C4-2B (cell line): ENCODE results near the gene SURF1.

Experiments used
- CTCF ChIP-seq: fragments of 450-650 bp; conservative IDR thresholded peaks from 2 replicates; pipeline ENCODE4 v1.5.1; 2017; ENCODE audit warnings: mild to moderate bottlenecking
- ZFX ChIP-seq: fragments of 450-650 bp; IDR thresholded peaks from 2 replicates; pipeline ENCODE4 v1.6.1; 2017

GRCh38 chr9:133348718-133349573 is 7.3 kb downstream of the SURF1 start:
- TF ChIP-seq CTCF (no peak), ZFX (no peak)
